Mammary epithelial cell (primary cell): Measurements from ENCODE around the gene CD47.

Source experiments
- CTCF ChIP-seq, 2 donors: IDR thresholded peaks in 1 of 2; conservative IDR thresholded peaks in 1 of 2; 2 replicates each; pipeline ENCODE4 v1.5.1; 2011 to 2012; ENCODE audit warnings: inconsistent platforms in 2 of 2, low read length in 2 of 2, mild to moderate bottlenecking in 2 of 2, control low read depth in 1 of 2, low read depth in 1 of 2; ENCODE audit not compliant: insufficient read depth in 1 of 2; ENCODE audit errors: extremely low read depth in 1 of 2
- EZH2 ChIP-seq: IDR thresholded peaks from 2 replicates; pipeline ENCODE4 v1.6.1; 2012; ENCODE audit warnings: low read length, inconsistent platforms, borderline replicate concordance

- TF ChIP-seq CTCF (conservative IDR thresholded peaks at IDR 0.05 in 1 of 2, IDR thresholded peaks at IDR 0.05 in 1 of 2; ENCODE audit: extremely low read depth in 1 of 2, insufficient read depth in 1 of 2, low read depth in 1 of 2, low read length in 2 of 2) (no peak), EZH2 (no peak)
These were observed 34.3 kb upstream of the CD47 start for GRCh38 chr3:108125153-108125543.
